Mucosa of descending colon (tissue), 3 donors: ENCODE data around the gene SZT2. TPM values are rescaled to one million over a fixed set of nuclear protein-coding genes. Genes with fewer than 3 reads are reported as not detected.
A peak's percentile ranks its signal among the peaks of the same experiment; 100 is the strongest.

Experiments
- ATAC-seq: fragments of 200-7000 bp; cut with Tn5 transposase; one replicate; pipeline ENCODE4 v1.9.1; 2020; ENCODE audit warnings: mild to moderate bottlenecking, moderate library complexity
- DNase-seq, 3 donors: peaks; one replicate each; pipeline ENCODE4 v3.0.0-alpha.2; 2020
- H3K36me3 ChIP-seq: fragments of 200-600 bp; one replicate; pipeline ENCODE4 v1.8.0; 2021; ENCODE audit warnings: low read depth, mild to moderate bottlenecking
- H3K4me1 ChIP-seq: fragments of 200-600 bp; one replicate; pipeline ENCODE4 v1.8.0; 2021; ENCODE audit warnings: low read depth, mild to moderate bottlenecking
- H3K4me3 ChIP-seq: fragments of 200-600 bp; one replicate; pipeline ENCODE4 v1.8.0; 2021; ENCODE audit warnings: mild to moderate bottlenecking
- H3K9me3 ChIP-seq: fragments of 200-600 bp; one replicate; pipeline ENCODE4 v1.8.0; 2021; ENCODE audit warnings: mild to moderate bottlenecking
- CTCF ChIP-seq: fragments of 200-600 bp; IDR thresholded peaks from one replicate; pipeline ENCODE4 v1.8.0; 2022; ENCODE audit warnings: antibody characterized with exemption, mild to moderate bottlenecking
- intact Hi-C, 2 donors: fragments of 100-400 bp; cut with DNase I in 1 of 2; cut with micrococcal nuclease in 1 of 2; formaldehyde crosslinking; loops; one replicate each; pipeline versions ENCODE4 v1.11.0 to v1.11.1; 2022; cut with DNase I, micrococcal nuclease
- total RNA-seq, 3 donors: library from RNA; stranded (reverse); fragmentation: NEBNext Ultra II Directional in 2 of 3; extraction: Animal tissue kit (Norgen Biotek cat#: 25700) in 2 of 3; gene quantifications; one replicate each; pipeline versions ENCODE4 v1.2.1 to v1.2.4, GENCODE V29; 2021 to 2023
- donor health status: DM: no; HTN: no; CAD: no; lungs with moderate emphysema.
- donor health status: DM: no; HTN: no; CAD: no.
- donor health status: DM: no; HTN: yes; CAD: no.

SZT2 gene
- total RNA-seq, 3 donors from 2014 or later: 61.7 to 93.6 (median 75.4) TPM

- Histone ChIP-seq H3K4me1 (no peaks in the 10 kb centered on the region), H3K36me3 (no peaks in the 10 kb centered on the region), H3K9me3 (no peaks in the 10 kb centered on the region), H3K4me3 (no peak overlapping the region)
- no peak for TF ChIP-seq CTCF
- intact Hi-C loops: no loop called here
- DNase-seq (no peak), ATAC-seq (no peak)
Measured at GRCh38 chr1:43377831-43378230, 11.9 kb upstream of the SZT2 start.

- no peak for TF ChIP-seq CTCF
- DNase-seq: no peak
- no peak overlapping the region for H3K4me3 ChIP-seq
- no peaks in the 10 kb centered on the region for H3K9me3 ChIP-seq
- peaks cover 6% of the 10 kb centered on the region for H3K36me3 ChIP-seq
- no peaks in the 10 kb centered on the region for H3K4me1 ChIP-seq
- ATAC-seq: no peak
- intact Hi-C loops: no loop called here
Measured at GRCh38 chr1:43379476-43379875, 10.2 kb upstream of the SZT2 start.

GRCh38 chr1:43381612-43382011 is 8.1 kb upstream of the SZT2 start:
- H3K36me3 ChIP-seq: peaks cover 19% of the 10 kb centered on the region
- DNase-seq (no peak), ATAC-seq (peak; percentile 16)
- H3K4me1 ChIP-seq: no peaks in the 10 kb centered on the region
- intact Hi-C loops: no loop called here
- no peak for TF ChIP-seq CTCF
- no peak overlapping the region for H3K4me3 ChIP-seq
- H3K9me3 ChIP-seq: no peaks in the 10 kb centered on the region

- no peak for TF ChIP-seq CTCF
- DNase-seq: no peak
- Histone ChIP-seq H3K4me3 (no peak overlapping the region), H3K9me3 (no peaks in the 10 kb centered on the region), H3K4me1 (no peaks in the 10 kb centered on the region), H3K36me3 (peaks cover 23% of the 10 kb centered on the region)
- intact Hi-C loops: no loop called here
- ATAC-seq: peak; percentile 30
Measured at GRCh38 chr1:43382027-43382779, 7.5 kb upstream of the SZT2 start.

GRCh38 chr1:43383449-43383848 is 6.2 kb upstream of the SZT2 start:
- peaks cover 23% of the 10 kb centered on the region for H3K36me3 ChIP-seq
- no peaks in the 10 kb centered on the region for H3K4me1 ChIP-seq
- TF ChIP-seq CTCF: no peak
- DNase-seq (no peak), ATAC-seq (no peak)
- H3K4me3 ChIP-seq: no peak overlapping the region
- no peaks in the 10 kb centered on the region for H3K9me3 ChIP-seq
- intact Hi-C loops: no loop called here

GRCh38 chr1:43386676-43387075 is 3.0 kb upstream of the SZT2 start:
- Histone ChIP-seq H3K9me3 (no peaks in the 10 kb centered on the region), H3K4me1 (peaks cover 7% of the 10 kb centered on the region), H3K4me3 (no peak overlapping the region), H3K36me3 (peaks cover 26% of the 10 kb centered on the region)
- no peak for TF ChIP-seq CTCF
- intact Hi-C loops: no loop called here
- DNase-seq (no peak), ATAC-seq (no peak)
